Measurements from ENCODE around the gene BAIAP2. TPM values are rescaled to one million over a fixed set of nuclear protein-coding genes. Genes with fewer than 3 reads are reported as not detected.

The BAIAP2 gene
- total RNA-seq, 1 experiment from 2014 or later: 67.0 TPM

Small RNA genes within 50 kb of the gene (microRNA-seq; reads per million reads assigned to microRNA genes)
- gene MIR1250: not detected
- gene MIR3065: not detected
- not detected for gene MIR338
- gene MIR657: not detected

Other genes starting within 250 kb of the BAIAP2 start
- 19.5 and 22.6 TPM in 2 replicates for gene CHMP6, start 43.3 kb upstream of the BAIAP2 start, total RNA-seq (2022)
- gene PVALEF, start 130.4 kb downstream of the BAIAP2 start, total RNA-seq (2022): not detected in 2 replicates
- 0.59 and 1.4 TPM in 2 replicates for gene AATK, start 131.1 kb downstream of the BAIAP2 start, total RNA-seq (2022)
- 8.0 and 9.5 TPM in 2 replicates for gene CEP131, start 187.8 kb downstream of the BAIAP2 start, total RNA-seq (2022)
- 23.4 and 27.4 TPM in 2 replicates for gene TEPSIN, start 203.9 kb downstream of the BAIAP2 start, total RNA-seq (2022)
- gene NDUFAF8, start 204.2 kb downstream of the BAIAP2 start, total RNA-seq (2022): 95.0 and 95.3 TPM in 2 replicates

All from MCF 10A (cell line).